Osteocyte (in vitro differentiated cells): ENCODE measurements around the gene PAN3. TPM values are rescaled to one million over a fixed set of nuclear protein-coding genes. Genes with fewer than 3 reads are reported as not detected.

Experiments used
- DNase-seq: peaks from one replicate; pipeline ENCODE4 v3.0.0; 2021; ENCODE audit warnings: mixed read lengths; ENCODE audit not compliant: unreplicated experiment; ENCODE audit errors: extremely low spot score
- H3K27ac Mint-ChIP-seq: one replicate; pipeline ENCODE4 v1.8.0; 2021; ENCODE audit warnings: mild to moderate bottlenecking, mixed read lengths; ENCODE audit not compliant: unreplicated experiment
- H3K27me3 Mint-ChIP-seq: one replicate; pipeline ENCODE4 v1.8.0; 2021; ENCODE audit warnings: mixed read lengths; ENCODE audit not compliant: unreplicated experiment
- H3K36me3 Mint-ChIP-seq: one replicate; pipeline ENCODE4 v1.8.0; 2021; ENCODE audit warnings: mixed read lengths; ENCODE audit not compliant: unreplicated experiment
- H3K4me1 Mint-ChIP-seq: one replicate; pipeline ENCODE4 v1.8.0; 2021; ENCODE audit warnings: mixed read lengths; ENCODE audit not compliant: unreplicated experiment
- H3K4me3 Mint-ChIP-seq: one replicate; pipeline ENCODE4 v1.8.0; 2021; ENCODE audit warnings: mild to moderate bottlenecking, moderate library complexity, mixed read lengths; ENCODE audit not compliant: unreplicated experiment
- H3K9me3 Mint-ChIP-seq: one replicate; pipeline ENCODE4 v1.8.0; 2021; ENCODE audit warnings: mixed read lengths; ENCODE audit not compliant: unreplicated experiment
- CTCF ChIP-seq: fragments of 200-600 bp; sonication (generic); IDR thresholded peaks from 2 replicates; pipeline ENCODE4 v1.5.0; 2021; ENCODE audit warnings: antibody characterized with exemption, mild to moderate bottlenecking, moderate library complexity
- total RNA-seq: library from RNA; stranded (reverse); gene quantifications from 2 replicates; pipeline ENCODE4 v1.2.1, GENCODE V29; 2021

The PAN3 gene
- total RNA-seq, 1 donor from 2014 or later: 32.7 TPM

- no peak overlapping the region for H3K4me3 Mint-ChIP-seq
- no peaks in the 10 kb centered on the region for H3K4me1 Mint-ChIP-seq
- H3K36me3 Mint-ChIP-seq: peaks cover 24% of the 10 kb centered on the region
- H3K27ac Mint-ChIP-seq: no peak overlapping the region
- no peaks in the 10 kb centered on the region for H3K9me3 Mint-ChIP-seq
- no peak for TF ChIP-seq CTCF
- DNase-seq: no peak
- no peaks in the 10 kb centered on the region for H3K27me3 Mint-ChIP-seq
Measured at GRCh38 chr13:28229522-28230411, 91.4 kb downstream of the PAN3 start.

- Mint-ChIP-seq H3K27ac (no peak overlapping the region), H3K27me3 (no peaks in the 10 kb centered on the region), H3K9me3 (no peaks in the 10 kb centered on the region), H3K4me3 (no peak overlapping the region), H3K36me3 (peaks cover 27% of the 10 kb centered on the region), H3K4me1 (no peaks in the 10 kb centered on the region)
- DNase-seq: no peak
- TF ChIP-seq CTCF: no peak
Measured at GRCh38 chr13:28231642-28232041, 93.3 kb downstream of the PAN3 start.

- H3K4me3 Mint-ChIP-seq: no peak overlapping the region
- DNase-seq: no peak
- peaks cover 29% of the 10 kb centered on the region for H3K36me3 Mint-ChIP-seq
- H3K27me3 Mint-ChIP-seq: no peaks in the 10 kb centered on the region
- no peak overlapping the region for H3K27ac Mint-ChIP-seq
- H3K4me1 Mint-ChIP-seq: peaks cover 8% of the 10 kb centered on the region
- no peaks in the 10 kb centered on the region for H3K9me3 Mint-ChIP-seq
- TF ChIP-seq CTCF: no peak
Measured at GRCh38 chr13:28237944-28238343, 99.6 kb downstream of the PAN3 start.

- no peak for DNase-seq
- Mint-ChIP-seq H3K27me3 (no peaks in the 10 kb centered on the region), H3K4me3 (no peak overlapping the region), H3K36me3 (peaks cover 39% of the 10 kb centered on the region), H3K9me3 (no peaks in the 10 kb centered on the region), H3K4me1 (peaks cover 8% of the 10 kb centered on the region), H3K27ac (peak overlapping the region; percentile 48)
- no peak for TF ChIP-seq CTCF
Measured at GRCh38 chr13:28239374-28239773, 101.0 kb downstream of the PAN3 start.

GRCh38 chr13:28245465-28245864, 107.1 kb downstream of the PAN3 start:
- no peak for TF ChIP-seq CTCF
- Mint-ChIP-seq H3K4me1 (no peaks in the 10 kb centered on the region), H3K36me3 (peaks cover 55% of the 10 kb centered on the region), H3K27me3 (no peaks in the 10 kb centered on the region), H3K27ac (no peak overlapping the region), H3K4me3 (no peak overlapping the region), H3K9me3 (peaks cover 13% of the 10 kb centered on the region)
- no peak for DNase-seq
